ENCODE measurements around the gene CREB3L2. TPM values are rescaled to one million over a fixed set of nuclear protein-coding genes. Genes with fewer than 3 reads are reported as not detected.

CREB3L2 gene
- total and polyA plus RNA-seq, 2 donors (not counting 1 experiment from before 2014, with no cell fraction given), result 13.8 to 25.1 TPM

- H3K79me2 ChIP-seq (ENCODE audit: control insufficient read depth, insufficient read depth, low read length), result peaks cover 63% of the 10 kb centered on the region
- intact Hi-C loops (cut with micrococcal nuclease), result no loop called here
- no peak overlapping the region for H3K27ac Mint-ChIP-seq
- H3K36me3 ChIP-seq (replicated peaks in 1 of 2; ENCODE audit: control extremely low read depth in 1 of 2, control insufficient read depth in 1 of 2, extremely low read depth in 1 of 2, insufficient read depth in 2 of 2, low read length in 1 of 2), result peaks cover 0 to 3% of the 10 kb centered on the region in 2 experiments
- no CpG with 5 or more reads among the region's 4 CpGs for WGBS (ENCODE audit: insufficient coverage)
- H3K4me2 ChIP-seq (replicated peaks; ENCODE audit: low read depth, low read length, poor library complexity, severe bottlenecking), result no peak overlapping the region
- H3K27me3 ChIP-seq (replicated peaks in 1 of 4; ENCODE audit: control extremely low read depth in 1 of 4, control insufficient read depth in 3 of 4, insufficient read depth in 4 of 4, low read length in 3 of 4), result no peaks in the 10 kb centered on the region
- H3K27ac ChIP-seq (ENCODE audit: low read length in 2 of 2), result no peak overlapping the region
- ATAC-seq (ENCODE audit: low read depth), result no peak
- peaks cover 0 to 5% (median 2%) of the 10 kb centered on the region in 3 donors for H3K9me3 ChIP-seq (ENCODE audit: control extremely low read depth in 1 of 3, control insufficient read depth in 2 of 3, insufficient read depth in 1 of 3, low read length in 2 of 3)
- TF ChIP-seq EZH2 (IDR thresholded peaks at IDR 0.05; ENCODE audit: borderline replicate concordance, insufficient read depth, low read depth, low read length, poor library complexity, severe bottlenecking) (no peak), CTCF (IDR thresholded peaks at IDR 0.05) (no peak)
- H3K9ac ChIP-seq (ENCODE audit: low read length), result no peak overlapping the region
- ChIA-PET POLR2A (interaction anchor here (0.7 kb wide), 1 partner anchor 11 kb away, joined by 4 read pairs; no protein-coding TSS in a partner anchor), CTCF (no interaction called here)
- H3K4me1 Mint-ChIP-seq, result peaks cover 26% of the 10 kb centered on the region
- H3K4me3 Mint-ChIP-seq, result no peak overlapping the region
- no peak overlapping the region for H3K4me3 ChIP-seq (ENCODE audit: control extremely low read depth in 1 of 5, extremely low read depth in 1 of 5, insufficient read depth in 1 of 5, low read depth in 2 of 5, low read length in 4 of 5)
- H3K4me1 ChIP-seq (ENCODE audit: control insufficient read depth in 2 of 2, insufficient read depth in 2 of 2, low read length in 2 of 2), result peaks cover 23 to 26% of the 10 kb centered on the region in 2 donors
- H3K27me3 Mint-ChIP-seq, result no peaks in the 10 kb centered on the region
- H3K9me3 Mint-ChIP-seq (ENCODE audit: insufficient read depth), result peaks cover under 1% of the 10 kb centered on the region
- no peak overlapping the region for H2AFZ ChIP-seq (ENCODE audit: insufficient read depth, low read depth, low read length, poor library complexity, severe bottlenecking)
- no peak for DNase-seq
- peaks cover 1% of the 10 kb centered on the region for H4K20me1 ChIP-seq (ENCODE audit: control insufficient read depth, insufficient read depth, low read length, poor library complexity, severe bottlenecking)
These were observed 24.7 kb downstream of the CREB3L2 start for GRCh38 chr7:137977173-137977572.

DNA sequence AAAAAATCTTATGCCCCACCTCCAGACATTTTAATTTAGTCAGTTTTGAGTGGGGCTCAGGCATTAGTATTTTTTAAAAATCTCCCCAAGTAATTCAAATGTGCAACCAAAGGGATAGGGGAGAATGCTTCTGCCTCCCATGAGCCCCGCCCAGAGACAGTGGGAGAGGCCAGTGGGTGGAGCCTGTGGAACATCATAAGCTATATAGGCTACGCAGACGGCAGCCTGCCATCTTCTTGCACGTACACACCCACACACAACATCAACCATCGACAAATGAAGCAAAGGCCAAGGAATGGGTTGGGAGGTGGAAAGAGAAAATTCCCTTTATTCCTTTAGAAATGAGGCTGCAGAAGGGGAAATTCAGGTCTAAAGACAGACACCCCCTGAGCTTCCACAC is 25.2 kb downstream of the CREB3L2 start:
- Mint-ChIP-seq H3K27ac (no peak overlapping the region), H3K9me3 (ENCODE audit: insufficient read depth) (no peaks in the 10 kb centered on the region), H3K4me3 (no peak overlapping the region), H3K4me1 (peaks cover 23% of the 10 kb centered on the region), H3K27me3 (no peaks in the 10 kb centered on the region)
- DNase-seq (no peak), ATAC-seq (ENCODE audit: low read depth) (no peak)
- WGBS (ENCODE audit: insufficient coverage), result no CpG with 5 or more reads among the region's 5 CpGs
- Histone ChIP-seq H3K79me2 (ENCODE audit: control insufficient read depth, insufficient read depth, low read length) (peaks cover 58% of the 10 kb centered on the region), H3K27ac (ENCODE audit: low read length in 2 of 2) (no peak overlapping the region), H4K20me1 (ENCODE audit: control insufficient read depth, insufficient read depth, low read length, poor library complexity, severe bottlenecking) (peaks cover 4% of the 10 kb centered on the region), H3K4me2 (replicated peaks; ENCODE audit: low read depth, low read length, poor library complexity, severe bottlenecking) (no peak overlapping the region), H3K9ac (ENCODE audit: low read length) (no peak overlapping the region), H3K4me3 (ENCODE audit: control extremely low read depth in 1 of 5, extremely low read depth in 1 of 5, insufficient read depth in 1 of 5, low read depth in 2 of 5, low read length in 4 of 5) (no peak overlapping the region), H3K4me1 (ENCODE audit: control insufficient read depth in 2 of 2, insufficient read depth in 2 of 2, low read length in 2 of 2) (peaks cover 18 to 21% of the 10 kb centered on the region in 2 donors), H3K27me3 (replicated peaks in 1 of 4; ENCODE audit: control extremely low read depth in 1 of 4, control insufficient read depth in 3 of 4, insufficient read depth in 4 of 4, low read length in 3 of 4) (no peaks in the 10 kb centered on the region), H3K36me3 (replicated peaks in 1 of 2; ENCODE audit: control extremely low read depth in 1 of 2, control insufficient read depth in 1 of 2, extremely low read depth in 1 of 2, insufficient read depth in 2 of 2, low read length in 1 of 2) (peaks cover 0 to 3% of the 10 kb centered on the region in 2 experiments), H3K9me3 (ENCODE audit: control extremely low read depth in 1 of 3, control insufficient read depth in 2 of 3, insufficient read depth in 1 of 3, low read length in 2 of 3) (peaks cover 0 to under 1% (median 0%) of the 10 kb centered on the region in 3 donors), H2AFZ (ENCODE audit: insufficient read depth, low read depth, low read length, poor library complexity, severe bottlenecking) (no peak overlapping the region)
- intact Hi-C loops (cut with micrococcal nuclease), result no loop called here
- ChIA-PET POLR2A (no interaction called here), CTCF (no interaction called here)
- no peak for TF ChIP-seq EZH2 (IDR thresholded peaks at IDR 0.05; ENCODE audit: borderline replicate concordance, insufficient read depth, low read depth, low read length, poor library complexity, severe bottlenecking)
- no peak for TF ChIP-seq CTCF (IDR thresholded peaks at IDR 0.05)

All from B cell (primary cell).